ENCODE measurements around the gene CD2BP2.

CD2BP2 gene

DNA sequence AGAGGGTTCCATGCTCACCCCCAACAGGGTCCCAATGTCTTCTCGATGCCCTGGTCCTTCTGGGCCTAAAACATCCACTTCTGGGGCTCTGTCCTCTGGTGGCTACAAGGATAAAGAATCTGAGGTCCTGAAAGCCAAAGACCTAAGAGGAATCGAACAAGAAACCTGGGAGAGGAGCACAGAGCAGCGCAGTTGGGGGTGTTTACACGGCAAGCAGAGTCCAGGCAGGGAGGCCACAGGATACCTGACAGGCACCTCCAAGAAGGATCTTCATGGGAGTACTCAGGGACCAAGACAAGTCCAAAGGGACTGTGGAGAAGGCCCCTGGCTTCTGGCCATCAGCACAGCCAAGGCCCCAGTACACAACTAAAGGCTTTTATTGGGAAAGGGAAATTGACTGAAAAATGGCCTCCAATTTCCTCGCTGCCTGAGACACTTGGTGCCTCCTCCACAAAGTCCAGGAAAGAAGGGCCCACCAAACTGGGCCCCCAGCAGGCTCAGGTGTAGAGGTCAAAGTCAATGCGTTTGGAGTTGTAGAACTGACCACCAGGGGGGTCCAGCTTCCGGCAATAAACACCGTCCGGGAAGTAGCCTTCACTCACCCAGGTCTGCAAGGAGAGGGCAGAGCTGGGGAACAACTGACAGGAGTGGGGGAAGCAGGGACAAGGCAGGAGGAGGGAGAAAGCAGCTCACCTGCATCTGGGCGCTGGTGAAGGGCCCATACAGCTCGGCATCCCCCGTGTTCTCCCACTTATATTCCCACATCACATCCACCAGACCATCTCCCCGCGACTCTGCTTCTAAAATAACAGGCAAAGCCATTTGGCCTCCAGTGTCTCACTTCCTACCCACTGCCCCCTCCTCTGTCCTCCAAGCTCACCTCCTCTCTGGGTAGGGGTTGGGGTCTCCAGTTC lies 2.4 kb downstream of the CD2BP2 start:
- TF ChIP-seq ZNF565 (CRISPR knock-in tag; conservative IDR thresholded peaks at IDR 0.05; ENCODE audit: low read depth) (no peak), TSHZ2 (CRISPR knock-in tag; IDR thresholded peaks at IDR 0.05) (no peak), BACH2 (CRISPR knock-in tag; IDR thresholded peaks at IDR 0.05; ENCODE audit: borderline replicate concordance) (no peak), TOX (CRISPR knock-in tag; IDR thresholded peaks at IDR 0.05; ENCODE audit: borderline replicate concordance) (no peak), ISL1 (CRISPR knock-in tag; IDR thresholded peaks at IDR 0.05) (no peak), ZC3H10 (CRISPR knock-in tag; IDR thresholded peaks at IDR 0.05) (no peak), ZNF70 (CRISPR knock-in tag; IDR thresholded peaks at IDR 0.05) (no peak), ARNTL (CRISPR knock-in tag; IDR thresholded peaks at IDR 0.05; ENCODE audit: borderline replicate concordance, low read depth) (no peak), ESRRG (CRISPR knock-in tag; IDR thresholded peaks at IDR 0.05) (no peak), TCF4 (CRISPR knock-in tag; IDR thresholded peaks at IDR 0.05; ENCODE audit: borderline replicate concordance) (no peak), PPARA (CRISPR knock-in tag; IDR thresholded peaks at IDR 0.05; ENCODE audit: borderline replicate concordance) (no peak), OSR1 (CRISPR knock-in tag; IDR thresholded peaks at IDR 0.05) (no peak), ZFP30 (CRISPR knock-in tag; IDR thresholded peaks at IDR 0.05) (no peak), ZNF8 (CRISPR knock-in tag; IDR thresholded peaks at IDR 0.05) (no peak), RARB (CRISPR knock-in tag; IDR thresholded peaks at IDR 0.05) (no peak), SNAI2 (CRISPR knock-in tag; IDR thresholded peaks at IDR 0.05) (no peak), ZFP3 (CRISPR knock-in tag; IDR thresholded peaks at IDR 0.05) (no peak)
- TF ChIP-seq, protein P1, sequence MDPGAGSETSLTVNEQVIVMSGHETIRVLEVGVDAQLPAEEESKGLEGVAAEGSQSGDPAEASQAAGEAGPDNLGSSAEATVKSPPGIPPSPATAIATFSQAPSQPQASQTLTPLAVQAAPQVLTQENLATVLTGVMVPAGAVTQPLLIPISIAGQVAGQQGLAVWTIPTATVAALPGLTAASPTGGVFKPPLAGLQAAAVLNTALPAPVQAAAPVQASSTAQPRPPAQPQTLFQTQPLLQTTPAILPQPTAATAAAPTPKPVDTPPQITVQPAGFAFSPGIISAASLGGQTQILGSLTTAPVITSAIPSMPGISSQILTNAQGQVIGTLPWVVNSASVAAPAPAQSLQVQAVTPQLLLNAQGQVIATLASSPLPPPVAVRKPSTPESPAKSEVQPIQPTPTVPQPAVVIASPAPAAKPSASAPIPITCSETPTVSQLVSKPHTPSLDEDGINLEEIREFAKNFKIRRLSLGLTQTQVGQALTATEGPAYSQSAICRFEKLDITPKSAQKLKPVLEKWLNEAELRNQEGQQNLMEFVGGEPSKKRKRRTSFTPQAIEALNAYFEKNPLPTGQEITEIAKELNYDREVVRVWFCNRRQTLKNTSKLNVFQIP (CRISPR knock-in tag; IDR thresholded peaks at IDR 0.05; ENCODE audit: borderline replicate concordance, low read depth): no peak
- TF ChIP-seq, protein P2, sequence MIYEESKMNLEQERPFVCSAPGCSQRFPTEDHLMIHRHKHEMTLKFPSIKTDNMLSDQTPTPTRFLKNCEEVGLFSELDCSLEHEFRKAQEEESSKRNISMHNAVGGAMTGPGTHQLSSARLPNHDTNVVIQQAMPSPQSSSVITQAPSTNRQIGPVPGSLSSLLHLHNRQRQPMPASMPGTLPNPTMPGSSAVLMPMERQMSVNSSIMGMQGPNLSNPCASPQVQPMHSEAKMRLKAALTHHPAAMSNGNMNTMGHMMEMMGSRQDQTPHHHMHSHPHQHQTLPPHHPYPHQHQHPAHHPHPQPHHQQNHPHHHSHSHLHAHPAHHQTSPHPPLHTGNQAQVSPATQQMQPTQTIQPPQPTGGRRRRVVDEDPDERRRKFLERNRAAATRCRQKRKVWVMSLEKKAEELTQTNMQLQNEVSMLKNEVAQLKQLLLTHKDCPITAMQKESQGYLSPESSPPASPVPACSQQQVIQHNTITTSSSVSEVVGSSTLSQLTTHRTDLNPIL (CRISPR knock-in tag; IDR thresholded peaks at IDR 0.05; ENCODE audit: low read depth): no peak
- no peak for ATAC-seq

GRCh38 chr16:30351586-30352419 lies 3.3 kb downstream of the CD2BP2 start:
- no peak for TF ChIP-seq RARB (CRISPR knock-in tag; IDR thresholded peaks at IDR 0.05)
- TF ChIP-seq TSHZ2 (CRISPR knock-in tag; IDR thresholded peaks at IDR 0.05): no peak
- no peak for TF ChIP-seq GLIS3 (CRISPR knock-in tag; IDR thresholded peaks at IDR 0.05)
- no peak for TF ChIP-seq BACH2 (CRISPR knock-in tag; IDR thresholded peaks at IDR 0.05; ENCODE audit: borderline replicate concordance)
- TF ChIP-seq PATZ1 (CRISPR knock-in tag; IDR thresholded peaks at IDR 0.05; ENCODE audit: borderline replicate concordance): no peak
- no peak for TF ChIP-seq ZC3H10 (CRISPR knock-in tag; IDR thresholded peaks at IDR 0.05)
- TF ChIP-seq ARNTL (CRISPR knock-in tag; IDR thresholded peaks at IDR 0.05; ENCODE audit: borderline replicate concordance, low read depth): no peak
- TF ChIP-seq, protein P1 (CRISPR knock-in tag; IDR thresholded peaks at IDR 0.05; ENCODE audit: borderline replicate concordance, low read depth): no peak
- TF ChIP-seq ISL1 (CRISPR knock-in tag; IDR thresholded peaks at IDR 0.05): no peak
- TF ChIP-seq ZNF8 (CRISPR knock-in tag; IDR thresholded peaks at IDR 0.05): no peak
- peak; percentile 36 for ATAC-seq
